Transverse colon (tissue), 4 donors: ENCODE measurements around the gene PRKCQ.
A peak's percentile ranks its signal among the peaks of the same experiment; 100 is the strongest.

Experiments used
- CTCF ChIP-seq, 5 experiments: fragments of 200-600 bp in 3 of 5; fragments of 450-650 bp in 2 of 5; sonication (generic) in 3 of 5; IDR thresholded peaks; 1 replicate in 2 of 5; 2 replicates in 3 of 5; pipeline ENCODE4 v1.5.1; 2016 to 2017; ENCODE audit warnings: antibody characterized with exemption in 5 of 5, inconsistent platforms in 3 of 5, mild to moderate bottlenecking in 2 of 5, moderate library complexity in 1 of 5
- EP300 ChIP-seq: sonication (generic); formaldehyde crosslinking; IDR thresholded peaks from one replicate; pipeline ENCODE4 v1.6.1; 2017; ENCODE audit warnings: antibody characterized with exemption, low read depth
- POLR2A ChIP-seq: fragments of 450-650 bp; IDR thresholded peaks from one replicate; pipeline ENCODE4 v1.6.1; 2016; ENCODE audit warnings: antibody characterized with exemption, mild to moderate bottlenecking, moderate library complexity
- POLR2AphosphoS5 ChIP-seq, 3 donors: sonication (generic); formaldehyde crosslinking; IDR thresholded peaks; one replicate each; pipeline ENCODE4 v1.6.1; 2016; ENCODE audit warnings: antibody characterized with exemption in 3 of 3

- TF ChIP-seq CTCF (IDR thresholded peaks at IDR 0.05) (peak in 4 of 5 experiments; percentile 39 to 52 (median 44)), EP300 (no peak), POLR2A (no peak), POLR2AphosphoS5 (IDR thresholded peaks at IDR 0.05) (no peak)
Measured at GRCh38 chr10:6406220-6407033, 173.6 kb downstream of the PRKCQ start.
